Stimulated activated memory B cell treated with anti-CD40 and anti-IgM and Interleukin-4, amounts not matched to agents 10 μg/mL and 1 μg/mL and 100 μg/mL, for 72 hours (primary cell): Measurements from ENCODE around the gene USF3.

Experiments used
- ATAC-seq: fragments of 150-1000 bp; cut with Tn5 transposase; 2 replicates; pipeline ENCODE4 v1.10.0; 2021
- H3K27ac Mint-ChIP-seq: one replicate; pipeline ENCODE4 v1.8.0; 2022; ENCODE audit warnings: mild to moderate bottlenecking, mixed read lengths
- H3K27me3 Mint-ChIP-seq: one replicate; pipeline ENCODE4 v1.8.0; 2022; ENCODE audit warnings: mixed read lengths
- H3K36me3 Mint-ChIP-seq: one replicate; pipeline ENCODE4 v1.8.0; 2022; ENCODE audit warnings: mixed read lengths
- H3K4me1 Mint-ChIP-seq: one replicate; pipeline ENCODE4 v1.8.0; 2022; ENCODE audit warnings: mixed read lengths
- H3K4me3 Mint-ChIP-seq: one replicate; pipeline ENCODE4 v1.8.0; 2022; ENCODE audit warnings: mild to moderate bottlenecking, moderate library complexity, mixed read lengths
- H3K9me3 Mint-ChIP-seq: one replicate; pipeline ENCODE4 v1.8.0; 2022; ENCODE audit warnings: mixed read lengths

The USF3 gene

GRCh38 chr3:113695786-113696645 is at the start of gene USF3:
Gene USF3, minus strand, starts transcription at chr3:113696642. Its CDS starts 21,764 bp downstream, at chr3:113674878.
- peak within 1 kb of the TSS; percentile 91 for H3K27ac Mint-ChIP-seq
- H3K4me3 Mint-ChIP-seq, result peak within 1 kb of the TSS; percentile 96
- peak; percentile 90 for ATAC-seq
- H3K27me3 Mint-ChIP-seq, result no peaks in the 10 kb centered on the region
- H3K36me3 Mint-ChIP-seq, result no peaks in the 10 kb centered on the region
- H3K9me3 Mint-ChIP-seq, result no peaks in the 10 kb centered on the region
- peaks cover 19% of the 10 kb centered on the region for H3K4me1 Mint-ChIP-seq

GRCh38 chr3:113745756-113746547 is 49.5 kb upstream of the USF3 start, which contains the start of gene NAA50:
Gene NAA50, minus strand, starts transcription at chr3:113746249. Its CDS starts 300 bp downstream, at chr3:113745949.
- H3K4me1 Mint-ChIP-seq, result peaks cover 72% of the 10 kb centered on the region
- H3K9me3 Mint-ChIP-seq, result no peaks in the 10 kb centered on the region
- ATAC-seq, result peak; percentile 90
- peak within 1 kb of the TSS; percentile 87 for H3K4me3 Mint-ChIP-seq
- H3K27ac Mint-ChIP-seq, result peak within 1 kb of the TSS; percentile 100
- no peaks in the 10 kb centered on the region for H3K27me3 Mint-ChIP-seq
- H3K36me3 Mint-ChIP-seq, result peaks cover 11% of the 10 kb centered on the region

- Mint-ChIP-seq H3K27ac (peak overlapping the region; percentile 100), H3K4me3 (peak overlapping the region; percentile 87), H3K4me1 (peaks cover 74% of the 10 kb centered on the region), H3K36me3 (peaks cover 11% of the 10 kb centered on the region), H3K9me3 (no peaks in the 10 kb centered on the region), H3K27me3 (no peaks in the 10 kb centered on the region)
- peak; percentile 82 for ATAC-seq
Measured at GRCh38 chr3:113744941-113745755, 48.7 kb upstream of the USF3 start.

DNA sequence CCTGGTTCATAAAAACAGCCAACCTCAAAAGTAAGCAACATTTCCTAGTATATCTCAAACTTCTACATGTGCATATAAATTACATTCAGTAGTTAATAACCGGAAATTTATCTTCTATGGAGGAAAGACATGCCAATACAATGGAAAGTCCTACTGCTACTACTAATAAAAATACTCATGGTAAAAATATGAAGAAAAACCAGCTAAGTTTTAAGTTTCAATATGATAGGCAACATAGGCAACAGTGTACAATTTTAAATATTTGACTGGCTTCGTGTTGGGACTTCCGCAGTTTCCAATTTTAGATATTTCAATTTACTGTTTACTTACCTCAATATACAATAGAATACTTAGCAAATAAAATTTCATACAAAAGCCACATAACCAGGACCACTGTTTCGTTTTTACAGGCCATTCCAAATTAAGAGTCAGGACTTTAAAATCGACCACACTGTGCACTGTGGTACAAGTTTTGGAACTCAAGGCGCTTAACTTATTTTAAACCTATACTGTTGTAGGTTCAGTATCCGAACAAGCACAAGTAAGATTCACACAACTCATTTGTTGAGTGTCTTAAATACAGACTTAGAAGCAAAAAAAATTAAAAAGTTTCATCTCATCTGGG is 46.7 kb upstream of the USF3 start:
- H3K4me1 Mint-ChIP-seq, result peaks cover 68% of the 10 kb centered on the region

GRCh38 chr3:113741620-113742019 is 45.2 kb upstream of the USF3 start:
- Mint-ChIP-seq H3K27ac (peak overlapping the region; percentile 54), H3K4me3 (no peak overlapping the region), H3K27me3 (no peaks in the 10 kb centered on the region), H3K9me3 (no peaks in the 10 kb centered on the region), H3K36me3 (peaks cover 11% of the 10 kb centered on the region), H3K4me1 (peaks cover 68% of the 10 kb centered on the region)
- ATAC-seq, result no peak

More for the DNA sequence above, 46.7 kb upstream of the USF3 start:
- peak overlapping the region; percentile 100 for H3K27ac Mint-ChIP-seq
- H3K4me3 Mint-ChIP-seq, result peak overlapping the region; percentile 87
- no peaks in the 10 kb centered on the region for H3K9me3 Mint-ChIP-seq
- H3K27me3 Mint-ChIP-seq, result no peaks in the 10 kb centered on the region
- ATAC-seq, result no peak
- H3K36me3 Mint-ChIP-seq, result peaks cover 11% of the 10 kb centered on the region

GRCh38 chr3:113741086-113741485 is 44.6 kb upstream of the USF3 start:
- no peaks in the 10 kb centered on the region for H3K9me3 Mint-ChIP-seq
- H3K36me3 Mint-ChIP-seq, result peaks cover 11% of the 10 kb centered on the region
- H3K27me3 Mint-ChIP-seq, result no peaks in the 10 kb centered on the region
- ATAC-seq, result no peak
- no peak overlapping the region for H3K4me3 Mint-ChIP-seq
- peaks cover 67% of the 10 kb centered on the region for H3K4me1 Mint-ChIP-seq
- H3K27ac Mint-ChIP-seq, result peak overlapping the region; percentile 54

DNA sequence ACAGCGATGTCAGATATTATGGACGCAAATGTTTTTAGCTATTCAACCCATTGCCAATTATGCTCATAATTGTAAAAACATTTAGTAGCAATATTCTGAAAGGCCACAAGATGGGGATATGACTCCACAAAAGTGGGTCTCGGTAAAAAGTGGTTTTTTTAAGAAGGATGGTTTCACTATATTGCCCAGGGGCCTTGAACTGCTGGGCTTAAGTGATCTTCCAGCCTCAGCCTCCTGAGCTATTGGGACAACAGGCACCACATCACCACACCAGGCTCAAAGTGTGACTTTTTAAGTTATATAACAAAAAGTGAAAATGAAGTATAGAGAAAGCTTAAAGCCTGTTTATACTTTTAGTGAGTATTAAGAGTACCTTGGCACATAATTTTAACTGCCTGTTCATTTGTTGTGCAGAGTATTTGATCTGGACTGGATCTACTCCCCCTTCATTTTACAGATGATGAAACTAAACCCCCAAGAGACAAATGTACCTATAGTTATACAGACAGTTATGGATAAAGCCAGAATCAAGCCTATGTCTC is 40.2 kb upstream of the USF3 start:
- Mint-ChIP-seq H3K9me3 (no peaks in the 10 kb centered on the region), H3K27me3 (no peaks in the 10 kb centered on the region), H3K4me3 (no peak overlapping the region), H3K36me3 (peaks cover 6% of the 10 kb centered on the region), H3K27ac (peak overlapping the region; percentile 60), H3K4me1 (peaks cover 56% of the 10 kb centered on the region)
- peak; percentile 63 for ATAC-seq

DNA sequence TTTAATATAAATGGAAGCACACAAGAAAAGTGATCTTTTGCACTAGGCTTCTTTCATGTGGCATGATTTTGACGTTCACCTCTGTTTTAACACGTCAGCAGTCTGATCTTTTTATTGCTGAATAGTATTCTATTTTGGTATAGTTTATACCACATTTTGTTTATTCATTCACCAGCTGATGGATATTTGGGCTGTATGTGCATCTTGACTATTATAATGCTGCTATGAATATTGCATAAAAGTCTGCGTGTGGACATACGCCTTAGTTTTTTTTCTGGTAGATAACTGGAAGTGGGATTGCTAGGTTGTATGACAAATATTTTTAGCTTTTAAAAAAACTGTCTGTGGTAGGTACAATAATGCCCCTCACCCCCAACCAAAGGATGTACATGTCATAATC is 35.3 kb upstream of the USF3 start:
- no peak for ATAC-seq
- peaks cover 13% of the 10 kb centered on the region for H3K36me3 Mint-ChIP-seq
- H3K9me3 Mint-ChIP-seq, result no peaks in the 10 kb centered on the region
- peaks cover 33% of the 10 kb centered on the region for H3K4me1 Mint-ChIP-seq
- H3K4me3 Mint-ChIP-seq, result no peak overlapping the region
- no peak overlapping the region for H3K27ac Mint-ChIP-seq
- no peaks in the 10 kb centered on the region for H3K27me3 Mint-ChIP-seq

DNA sequence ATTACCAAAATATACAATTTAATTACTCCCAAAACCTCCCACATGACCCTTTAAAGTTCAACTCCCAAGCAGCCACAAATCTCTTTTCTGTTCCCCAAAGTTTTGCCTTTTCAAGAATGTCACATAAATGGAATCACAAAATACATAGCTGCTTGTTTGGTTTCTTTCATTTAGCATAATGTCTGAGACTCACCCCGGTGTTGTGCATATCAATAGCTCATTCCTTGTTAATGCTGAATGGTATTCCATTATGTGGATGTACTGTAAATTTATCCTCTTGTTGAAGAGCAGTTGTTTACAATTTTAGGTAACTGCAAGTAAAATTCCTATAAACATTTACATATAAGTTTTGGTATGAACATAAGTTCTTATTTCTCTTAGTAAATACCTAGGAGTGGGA is 34.1 kb upstream of the USF3 start:
- H3K4me3 Mint-ChIP-seq, result no peak overlapping the region
- H3K4me1 Mint-ChIP-seq, result peaks cover 35% of the 10 kb centered on the region
- H3K9me3 Mint-ChIP-seq, result no peaks in the 10 kb centered on the region
- no peak overlapping the region for H3K27ac Mint-ChIP-seq
- no peak for ATAC-seq
- peaks cover 13% of the 10 kb centered on the region for H3K36me3 Mint-ChIP-seq
- H3K27me3 Mint-ChIP-seq, result no peaks in the 10 kb centered on the region

DNA sequence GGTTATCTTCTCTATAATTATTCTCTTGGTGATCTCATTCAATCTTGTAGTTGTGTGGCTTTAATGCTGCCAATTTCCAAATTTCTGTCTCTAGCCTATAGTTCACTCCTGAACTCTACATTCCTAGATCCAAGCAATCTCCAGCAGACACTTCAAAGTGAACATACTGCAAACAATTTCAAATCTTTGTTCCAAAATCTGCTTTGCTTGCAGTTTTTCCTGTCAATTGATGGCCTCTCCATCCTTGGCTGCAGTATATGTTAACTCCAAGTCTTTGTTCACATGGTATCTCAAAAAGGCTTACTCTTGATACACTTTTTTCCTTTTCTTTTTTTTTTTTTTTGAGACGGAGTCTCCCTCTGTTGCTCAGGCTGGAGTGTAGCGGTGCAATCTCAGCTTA is 32.2 kb upstream of the USF3 start:
- Mint-ChIP-seq H3K27ac (no peak overlapping the region), H3K36me3 (peaks cover 20% of the 10 kb centered on the region), H3K9me3 (no peaks in the 10 kb centered on the region), H3K4me3 (no peak overlapping the region), H3K27me3 (no peaks in the 10 kb centered on the region), H3K4me1 (peaks cover 41% of the 10 kb centered on the region)
- ATAC-seq, result no peak

DNA sequence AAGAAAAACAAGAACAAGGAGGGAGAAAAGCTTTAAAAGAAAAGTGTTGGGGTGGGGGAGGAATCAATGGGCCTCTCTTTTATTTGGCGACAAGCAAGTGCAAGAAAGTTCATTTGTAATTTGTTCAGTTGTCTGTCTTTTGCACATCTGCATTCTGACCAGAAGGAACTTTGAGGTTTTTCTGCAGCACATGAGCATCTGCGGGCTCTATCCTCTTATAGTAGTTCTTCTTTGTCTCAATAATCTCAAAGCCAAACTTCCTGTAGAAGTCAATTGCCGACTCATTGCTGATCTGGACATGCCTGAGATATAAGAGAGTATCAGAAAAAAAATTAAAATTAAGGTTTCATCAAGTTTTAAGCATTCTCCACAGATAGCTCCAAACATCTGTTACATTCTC is 25.2 kb upstream of the USF3 start:
- no peak overlapping the region for H3K4me3 Mint-ChIP-seq
- peaks cover 44% of the 10 kb centered on the region for H3K36me3 Mint-ChIP-seq
- peaks cover 12% of the 10 kb centered on the region for H3K4me1 Mint-ChIP-seq
- ATAC-seq, result no peak
- H3K27me3 Mint-ChIP-seq, result no peaks in the 10 kb centered on the region
- H3K27ac Mint-ChIP-seq, result no peak overlapping the region
- no peaks in the 10 kb centered on the region for H3K9me3 Mint-ChIP-seq

DNA sequence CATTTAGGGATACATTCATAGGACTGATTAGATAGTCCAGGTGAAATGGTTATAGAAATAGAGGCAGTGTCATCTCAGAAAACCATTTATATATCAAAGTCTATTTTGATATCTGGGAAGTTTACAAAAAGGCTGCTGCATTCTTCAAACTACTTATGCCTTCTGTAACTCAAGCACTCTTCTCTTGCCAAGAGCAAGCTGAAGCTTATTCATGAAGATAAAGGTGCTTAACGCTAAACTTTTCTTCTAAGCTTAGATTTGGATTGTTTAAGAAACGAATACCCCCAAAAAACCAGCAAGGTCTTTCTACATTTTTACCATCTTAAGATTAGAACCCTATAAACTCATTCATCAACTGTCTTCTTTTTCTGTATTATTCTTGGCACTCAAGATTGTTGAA is 23.3 kb upstream of the USF3 start:
- H3K27ac Mint-ChIP-seq, result no peak overlapping the region
- H3K4me3 Mint-ChIP-seq, result no peak overlapping the region
- peaks cover 3% of the 10 kb centered on the region for H3K4me1 Mint-ChIP-seq
- H3K36me3 Mint-ChIP-seq, result peaks cover 58% of the 10 kb centered on the region
- no peaks in the 10 kb centered on the region for H3K27me3 Mint-ChIP-seq
- no peaks in the 10 kb centered on the region for H3K9me3 Mint-ChIP-seq
- ATAC-seq, result no peak

DNA sequence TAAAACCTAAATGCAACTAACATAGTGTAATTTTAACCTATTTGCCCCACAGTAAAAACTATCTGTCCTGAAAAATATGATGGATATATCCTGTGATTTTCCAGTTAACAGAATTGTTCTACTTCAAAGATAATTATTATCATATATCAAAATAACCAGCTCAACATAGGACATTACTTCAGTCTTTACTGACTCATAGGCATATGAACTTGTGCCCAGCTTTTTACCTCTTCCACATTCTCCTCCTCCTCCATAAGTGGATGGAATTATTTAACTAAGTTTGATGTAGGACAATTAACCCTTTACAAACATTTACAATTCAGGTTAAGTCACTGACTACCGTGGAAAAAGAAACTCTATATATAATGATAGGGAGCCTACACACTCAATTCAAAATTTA is 22.9 kb upstream of the USF3 start:
- no peaks in the 10 kb centered on the region for H3K4me1 Mint-ChIP-seq
- H3K27ac Mint-ChIP-seq, result no peak overlapping the region
- no peaks in the 10 kb centered on the region for H3K27me3 Mint-ChIP-seq
- H3K4me3 Mint-ChIP-seq, result no peak overlapping the region
- no peaks in the 10 kb centered on the region for H3K9me3 Mint-ChIP-seq
- ATAC-seq, result no peak
- H3K36me3 Mint-ChIP-seq, result peaks cover 54% of the 10 kb centered on the region

DNA sequence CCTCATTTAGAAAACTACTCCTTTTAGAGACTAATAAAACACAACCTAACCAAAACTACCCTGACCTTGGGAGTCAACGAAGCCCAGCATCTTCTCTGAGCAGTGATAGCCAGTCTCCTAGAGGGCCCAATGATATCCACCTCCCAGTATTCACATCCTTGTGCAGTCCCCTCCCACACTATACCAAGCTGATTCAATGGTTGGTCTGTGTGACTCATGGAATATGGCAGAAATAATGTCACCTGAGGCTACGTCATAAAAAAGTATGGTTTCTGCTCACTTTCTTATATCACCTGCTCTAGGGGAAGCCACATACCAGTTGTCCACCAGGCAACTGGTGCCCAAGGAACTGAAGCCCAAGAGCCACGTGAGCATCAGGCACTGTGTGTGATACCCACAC is 21.4 kb upstream of the USF3 start:
- no peaks in the 10 kb centered on the region for H3K4me1 Mint-ChIP-seq
- no peaks in the 10 kb centered on the region for H3K9me3 Mint-ChIP-seq
- no peak for ATAC-seq
- no peak overlapping the region for H3K4me3 Mint-ChIP-seq
- no peaks in the 10 kb centered on the region for H3K27me3 Mint-ChIP-seq
- peaks cover 51% of the 10 kb centered on the region for H3K36me3 Mint-ChIP-seq
- H3K27ac Mint-ChIP-seq, result no peak overlapping the region
